Measurements from ENCODE around the gene ERRFI1.

- TF ChIP-seq EZH2 (IDR thresholded peaks at IDR 0.05) (no peak), POLR2AphosphoS5 (IDR thresholded peaks at IDR 0.05; ENCODE audit: borderline replicate concordance, low read depth, low read length) (no peak), FOXP2 (optimal IDR thresholded peaks at IDR 0.05; ENCODE audit: control extremely low read depth, extremely low read length, insufficient read depth) (no peak)
Observed at GRCh38 chr1:8019229-8019620, 6.9 kb downstream of the ERRFI1 start.
